Naive thymus-derived CD4-positive, alpha-beta T cell (primary cell): ENCODE measurements around the gene MS4A7. TPM values are rescaled to one million over a fixed set of nuclear protein-coding genes. Genes with fewer than 3 reads are reported as not detected.
A peak's percentile ranks its signal among the peaks of the same experiment; 100 is the strongest.
"Not testable (repeated sequence)": the region's sequence is repeated elsewhere in the genome, so short reads cannot be mapped to it uniquely, and the experiment has no call there.

Source experiments
- ATAC-seq: fragments of 150-1000 bp; cut with Tn5 transposase; 2 replicates; pipeline ENCODE4 v1.10.0; 2021; ENCODE audit warnings: mild to moderate bottlenecking, moderate library complexity
- CTCF ChIA-PET: fragments of 350-600 bp; sonication (Branson Sonifier 250); formaldehyde crosslinking; loops from one replicate; lab custom pipeline; 2021; ENCODE audit warnings: antibody characterized with exemption; lab: Charles Lee
- POLR2A ChIA-PET: fragments of 350-600 bp; sonication (Branson Sonifier 250); formaldehyde crosslinking; loops from one replicate; lab custom pipeline; 2021; ENCODE audit warnings: antibody characterized with exemption, inconsistent platforms; lab: Charles Lee
- DNase-seq, 9 donors: peaks; one replicate each; pipeline versions ENCODE4 v3.0.0 to v3.0.0-alpha.2; 2020 to 2022; ENCODE audit warnings: mixed read lengths in 1 of 9
- H3K27ac ChIP-seq: one replicate; pipeline ENCODE4 v1.7.0; 2013; ENCODE audit warnings: mild to moderate bottlenecking, low read depth, low read length, moderate library complexity
- H3K27me3 ChIP-seq, 2 donors: one replicate each; pipeline ENCODE4 v1.7.0; 2013; ENCODE audit warnings: low read length in 2 of 2, mild to moderate bottlenecking in 2 of 2, moderate library complexity in 2 of 2; ENCODE audit not compliant: control insufficient read depth in 2 of 2, insufficient read depth in 2 of 2
- H3K36me3 ChIP-seq, 3 experiments: 1 replicate in 2 of 3; 2 replicates in 1 of 3; pipeline ENCODE4 v1.7.0; 2013; ENCODE audit warnings: low read length in 3 of 3, mild to moderate bottlenecking in 3 of 3, moderate library complexity in 1 of 3; ENCODE audit not compliant: insufficient read depth in 3 of 3, control insufficient read depth in 2 of 3
- H3K4me1 ChIP-seq, 2 donors: one replicate each; pipeline ENCODE4 v1.7.0; 2013; ENCODE audit warnings: low read length in 2 of 2, mild to moderate bottlenecking in 2 of 2, moderate library complexity in 1 of 2; ENCODE audit not compliant: control insufficient read depth in 2 of 2, insufficient read depth in 2 of 2
- H3K4me3 ChIP-seq: 2 replicates; pipeline ENCODE4 v1.7.0; 2013; ENCODE audit warnings: mild to moderate bottlenecking, low read length
- H3K9me3 ChIP-seq, 3 experiments: 1 replicate in 2 of 3; 2 replicates in 1 of 3; pipeline ENCODE4 v1.7.0; 2013; ENCODE audit warnings: low read length in 3 of 3; ENCODE audit not compliant: control insufficient read depth in 2 of 3
- H3K27ac Mint-ChIP-seq, 9 donors: one replicate each; pipeline ENCODE4 v1.8.0; 2020 to 2022; ENCODE audit warnings: mixed read lengths in 9 of 9, mild to moderate bottlenecking in 8 of 9, moderate library complexity in 5 of 9, inconsistent platforms in 2 of 9
- H3K27me3 Mint-ChIP-seq, 5 donors: one replicate each; pipeline ENCODE4 v1.8.0; 2021 to 2022; ENCODE audit warnings: mixed read lengths in 5 of 5, mild to moderate bottlenecking in 1 of 5
- H3K36me3 Mint-ChIP-seq, 5 donors: one replicate each; pipeline ENCODE4 v1.8.0; 2020 to 2022; ENCODE audit warnings: mixed read lengths in 5 of 5, mild to moderate bottlenecking in 3 of 5, inconsistent platforms in 1 of 5
- H3K4me1 Mint-ChIP-seq, 7 donors: one replicate each; pipeline ENCODE4 v1.8.0; 2020 to 2022; ENCODE audit warnings: mixed read lengths in 7 of 7, mild to moderate bottlenecking in 3 of 7, inconsistent platforms in 1 of 7
- H3K4me3 Mint-ChIP-seq, 10 donors: one replicate each; pipeline ENCODE4 v1.8.0; 2020 to 2022; ENCODE audit warnings: mild to moderate bottlenecking in 10 of 10, mixed read lengths in 10 of 10, moderate library complexity in 6 of 10, inconsistent platforms in 2 of 10
- H3K9me3 Mint-ChIP-seq, 11 donors: one replicate each; pipeline ENCODE4 v1.8.0; 2020 to 2022; ENCODE audit warnings: mixed read lengths in 11 of 11, mild to moderate bottlenecking in 4 of 11, inconsistent platforms in 1 of 11, moderate library complexity in 1 of 11
- intact Hi-C, 2 donors: fragments of 100-400 bp; cut with micrococcal nuclease; formaldehyde crosslinking; loops; one replicate each; pipeline ENCODE4 v1.15.1; 2023
- polyA plus RNA-seq, 2 donors: library from polyadenylated mRNA; unstranded; fragments of 300-500 nt; fragmentation: Illumina TruSeq; gene quantifications; one replicate each; pipeline ENCODE4 v1.2.3, GENCODE V29; 2021
- total RNA-seq, 6 experiments: library from RNA in 5 of 6; stranded (reverse) in 5 of 6; gene quantifications; 1 replicate in 5 of 6; 2 replicates in 1 of 6; pipeline ENCODE4 v1.2.3 and lab custom pipeline; 2021 to 2026

Gene MS4A7
- total and polyA plus RNA-seq, 7 experiments from 2014 or later: 0.22 to 83.4 (median 3.5) TPM; not detected in 2

DNA sequence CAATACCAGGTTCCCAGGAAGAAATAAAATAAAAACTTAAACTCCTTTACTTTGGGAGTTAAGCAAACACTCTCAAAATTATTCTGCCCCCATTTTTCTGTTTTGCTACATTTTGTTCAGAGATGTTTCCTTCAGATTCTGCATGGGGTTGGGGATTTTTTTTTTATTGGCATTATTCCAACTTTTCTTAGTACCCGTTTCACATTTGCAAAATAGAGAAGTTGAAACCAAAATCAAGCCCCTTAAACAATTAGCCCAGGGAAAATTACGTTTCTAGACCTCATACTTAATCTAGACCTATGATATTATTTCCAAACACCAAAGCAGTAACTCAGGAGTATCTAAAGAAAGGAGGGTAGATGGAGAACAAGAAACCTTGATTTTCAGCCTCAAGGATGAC lies 20.6 kb upstream of the MS4A7 start:
- ATAC-seq (no peak), DNase-seq (no peak)
- Mint-ChIP-seq H3K27ac (no peak overlapping the region), H3K4me3 (no peak overlapping the region), H3K36me3 (no peaks in the 10 kb centered on the region), H3K27me3 (peaks cover 5 to 16% (median 12%) of the 10 kb centered on the region in 5 donors), H3K4me1 (peaks cover 0 to 4% (median 0%) of the 10 kb centered on the region in 7 donors), H3K9me3 (peaks cover 0 to 10% (median 0%) of the 10 kb centered on the region in 11 donors)
- Histone ChIP-seq H3K9me3 (no peaks in the 10 kb centered on the region), H3K27me3 (no peaks in the 10 kb centered on the region), H3K36me3 (no peaks in the 10 kb centered on the region), H3K4me3 (no peak overlapping the region), H3K27ac (no peak overlapping the region), H3K4me1 (no peaks in the 10 kb centered on the region)
- intact Hi-C loops: no loop called here
- ChIA-PET CTCF (no interaction called here), POLR2A (no interaction called here)

DNA sequence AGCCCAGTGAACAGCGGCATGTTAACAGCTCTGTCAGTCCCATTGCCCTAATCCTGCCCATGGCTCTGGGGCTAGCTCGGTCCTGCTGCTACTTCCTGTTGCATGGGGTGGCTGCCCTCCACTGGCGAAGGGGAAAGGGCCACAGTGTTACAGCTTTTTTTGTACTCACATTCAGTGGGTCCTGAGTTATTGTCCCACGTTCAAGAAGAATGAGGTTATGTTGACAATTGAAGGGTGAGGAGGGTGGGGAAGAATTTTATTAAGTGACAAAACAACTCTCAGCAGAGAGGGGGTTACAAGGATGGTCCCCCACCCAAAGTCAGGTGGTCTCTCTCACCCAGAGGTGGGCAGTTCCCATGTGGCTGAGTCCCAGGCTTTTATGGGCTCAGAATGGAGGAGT lies 17.7 kb upstream of the MS4A7 start:
- ATAC-seq (no peak), DNase-seq (no peak)
- ChIA-PET CTCF (no interaction called here), POLR2A (no interaction called here)
- no peak overlapping the region for H3K27ac Mint-ChIP-seq
- Histone ChIP-seq H3K9me3 (no peaks in the 10 kb centered on the region), H3K27me3 (no peaks in the 10 kb centered on the region), H3K4me3 (no peak overlapping the region), H3K27ac (no peak overlapping the region), H3K4me1 (no peaks in the 10 kb centered on the region), H3K36me3 (no peaks in the 10 kb centered on the region)
- intact Hi-C loops: loop anchor here (5.0 kb wide), 2 partner anchors 272 to 397 kb away; partner anchors contain the start of gene MS4A15 (in 1 of the 2)
- H3K27me3 Mint-ChIP-seq: peaks cover 11 to 33% (median 27%) of the 10 kb centered on the region in 5 donors
- H3K9me3 Mint-ChIP-seq: no peaks in the 10 kb centered on the region
- no peak overlapping the region for H3K4me3 Mint-ChIP-seq
- H3K4me1 Mint-ChIP-seq: peaks cover 0 to 4% (median 0%) of the 10 kb centered on the region in 7 donors
- no peaks in the 10 kb centered on the region for H3K36me3 Mint-ChIP-seq

DNA sequence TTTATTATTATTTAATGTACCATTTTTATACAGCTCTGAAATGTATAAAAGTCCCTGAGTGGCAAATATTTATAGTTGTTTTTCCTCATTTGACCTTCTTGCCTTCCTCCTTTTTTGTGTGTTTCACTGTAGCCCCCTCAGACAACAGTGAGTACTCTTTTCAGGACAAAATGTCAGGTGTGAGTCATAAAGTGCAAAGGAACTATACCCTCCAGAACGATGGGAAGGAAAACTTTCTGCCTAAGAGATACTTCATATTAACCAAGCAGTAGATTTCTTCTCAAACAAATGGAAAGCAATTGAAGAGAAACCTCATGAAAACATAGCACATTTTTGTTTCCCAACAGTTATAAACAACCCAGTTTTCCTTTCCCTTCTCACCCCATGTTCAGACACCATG lies 16.1 kb upstream of the MS4A7 start:
- Mint-ChIP-seq H3K27me3 (peaks cover 11 to 30% (median 27%) of the 10 kb centered on the region in 5 donors), H3K36me3 (no peaks in the 10 kb centered on the region), H3K9me3 (no peaks in the 10 kb centered on the region), H3K4me3 (no peak overlapping the region), H3K27ac (no peak overlapping the region), H3K4me1 (peaks cover 0 to 4% (median 0%) of the 10 kb centered on the region in 7 donors)
- no peak overlapping the region for H3K27ac ChIP-seq
- H3K4me1 ChIP-seq: no peaks in the 10 kb centered on the region
- DNase-seq: no peak
- no peaks in the 10 kb centered on the region for H3K36me3 ChIP-seq
- intact Hi-C loops: loop anchor here (5.0 kb wide), 2 partner anchors 270 to 395 kb away; partner anchors contain the start of gene MS4A15 (in 1 of the 2)
- no peaks in the 10 kb centered on the region for H3K9me3 ChIP-seq
- POLR2A ChIA-PET: no interaction called here
- no peaks in the 10 kb centered on the region for H3K27me3 ChIP-seq
- ATAC-seq: no peak
- H3K4me3 ChIP-seq: no peak overlapping the region
- CTCF ChIA-PET: no interaction called here

DNA sequence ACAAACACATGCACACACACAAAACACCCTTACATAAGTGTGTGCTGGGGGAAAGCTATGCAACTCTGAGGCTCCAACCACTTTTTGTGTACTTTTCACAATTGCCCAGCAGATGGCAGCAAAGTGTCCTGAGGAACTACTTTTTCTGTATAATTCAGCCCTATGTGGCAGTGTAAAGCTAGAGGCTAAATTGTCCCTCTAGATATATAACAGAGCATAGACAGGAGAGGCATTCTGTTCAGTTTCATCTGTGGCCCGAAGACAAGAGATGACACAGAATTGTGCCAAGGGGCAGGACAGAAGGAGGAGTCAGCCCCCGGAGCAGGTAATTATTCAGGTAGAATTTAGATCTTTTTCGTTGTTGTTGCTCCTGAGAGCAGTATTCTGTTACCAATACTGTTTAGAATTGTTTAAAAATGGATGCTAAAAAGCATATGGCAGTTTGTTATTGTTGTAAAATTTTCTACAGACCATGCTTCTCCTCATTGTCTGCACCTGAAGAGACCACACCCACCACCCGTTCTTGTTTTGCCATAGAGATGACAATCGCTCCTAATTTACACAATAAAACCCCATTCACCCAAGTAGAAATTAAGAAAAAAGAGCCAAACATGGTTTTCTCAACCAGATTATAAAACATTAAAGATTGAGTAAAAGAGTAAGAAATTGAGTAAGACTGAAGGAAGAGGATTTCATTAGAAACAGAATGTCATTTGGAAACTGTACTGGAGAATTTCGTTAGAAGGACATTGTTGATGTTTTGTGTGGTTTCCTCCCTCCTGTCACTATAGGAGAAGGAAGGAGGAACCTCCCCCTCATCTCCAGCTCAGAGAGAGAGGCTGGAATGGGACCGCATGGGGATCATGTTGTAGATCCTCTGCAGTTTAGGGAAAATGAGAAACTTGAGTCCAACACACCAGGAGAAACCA lies 14.5 kb upstream of the MS4A7 start:
- no peaks in the 10 kb centered on the region for H3K27me3 ChIP-seq
- DNase-seq: peak in 8 of 9 donors; percentile 3 to 54 (median 41)
- Mint-ChIP-seq H3K27ac (no peak overlapping the region), H3K9me3 (no peaks in the 10 kb centered on the region), H3K36me3 (no peaks in the 10 kb centered on the region), H3K4me1 (no peaks in the 10 kb centered on the region), H3K4me3 (peak overlapping the region in 1 of 10 donors; percentile 4), H3K27me3 (peaks cover 8 to 30% (median 23%) of the 10 kb centered on the region in 5 donors)
- CTCF ChIA-PET: interaction anchor here (0.6 to 1.5 kb wide), 4 partner anchors 34 to 255 kb away, joined by 3 to 4 read pairs (median 4); no protein-coding TSS in a partner anchor
- H3K9me3 ChIP-seq: no peaks in the 10 kb centered on the region
- no peak overlapping the region for H3K4me3 ChIP-seq
- no peak overlapping the region for H3K27ac ChIP-seq
- ATAC-seq: peak; percentile 85
- intact Hi-C loops: loop anchor here (1.0 to 5.0 kb wide), 4 partner anchors 122 to 393 kb away; partner anchors contain the start of gene MS4A15 (in 1 of the 2)
- POLR2A ChIA-PET: no interaction called here
- H3K4me1 ChIP-seq: no peaks in the 10 kb centered on the region
- H3K36me3 ChIP-seq: no peaks in the 10 kb centered on the region

DNA sequence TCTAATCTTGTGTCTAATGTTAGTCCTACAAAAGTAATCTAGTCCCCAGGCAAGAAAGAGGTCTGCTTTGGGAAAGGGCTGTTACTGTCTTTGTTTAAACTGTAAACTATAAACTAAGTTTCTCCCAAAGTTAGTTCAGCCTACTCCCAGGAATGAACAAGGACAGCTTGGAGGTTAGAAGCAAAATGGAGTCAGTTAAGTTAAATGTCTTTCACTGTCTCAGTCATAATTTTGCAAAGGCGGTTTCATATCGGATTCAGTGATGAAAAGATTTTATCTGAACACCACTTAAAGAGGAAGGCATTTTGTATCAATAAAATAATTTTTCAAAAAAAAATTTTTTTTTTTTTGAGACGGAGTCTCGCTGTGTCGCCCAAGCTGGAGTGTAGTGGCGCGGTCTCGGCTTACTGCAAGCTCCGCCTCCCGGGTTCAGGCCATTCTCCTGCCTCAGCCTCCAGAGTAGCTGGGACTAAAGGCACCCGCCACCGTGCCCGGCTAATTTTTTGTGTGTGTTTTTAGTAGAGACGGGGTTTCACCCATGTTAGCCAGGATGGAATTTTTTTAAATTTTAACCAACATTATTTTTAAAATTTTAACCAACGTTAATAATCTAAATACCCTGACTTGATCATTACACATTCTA lies 11.9 kb upstream of the MS4A7 start:
- not testable (repeated sequence) for H3K4me1 ChIP-seq

DNA sequence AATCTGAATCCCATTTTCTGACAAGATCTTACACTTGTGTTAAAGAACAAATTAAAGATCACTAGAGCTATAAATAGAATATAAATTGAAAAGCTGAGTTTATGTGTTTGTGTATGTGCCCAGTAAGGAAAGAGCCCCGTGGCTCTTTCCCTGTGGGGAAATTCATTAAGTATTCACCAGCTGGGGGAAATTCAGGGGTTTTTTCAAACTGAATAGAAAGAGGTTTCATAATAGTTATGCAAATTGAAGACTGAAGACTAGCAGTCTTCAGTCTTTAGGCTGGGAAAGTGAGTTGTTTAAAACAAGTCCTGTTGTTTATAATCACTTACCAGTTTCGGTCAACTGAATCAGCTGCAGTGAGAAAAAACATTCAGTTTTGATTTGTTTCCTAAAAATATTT lies 11.3 kb upstream of the MS4A7 start:
- no peak overlapping the region for H3K4me3 Mint-ChIP-seq
- H3K27ac ChIP-seq: no peak overlapping the region
- H3K27me3 ChIP-seq: no peaks in the 10 kb centered on the region
- H3K36me3 Mint-ChIP-seq: no peaks in the 10 kb centered on the region
- H3K27ac Mint-ChIP-seq: no peak overlapping the region
- H3K4me1 Mint-ChIP-seq: no peaks in the 10 kb centered on the region
- H3K4me1 ChIP-seq: no peaks in the 10 kb centered on the region
- H3K27me3 Mint-ChIP-seq: peaks cover 8 to 36% (median 23%) of the 10 kb centered on the region in 5 donors
- peak; percentile 37 for ATAC-seq
- H3K9me3 ChIP-seq: no peaks in the 10 kb centered on the region
- no peaks in the 10 kb centered on the region for H3K36me3 ChIP-seq
- ChIA-PET POLR2A (no interaction called here), CTCF (no interaction called here)
- no peaks in the 10 kb centered on the region for H3K9me3 Mint-ChIP-seq
- no peak overlapping the region for H3K4me3 ChIP-seq
- DNase-seq: no peak
- intact Hi-C loops: no loop called here

More for the DNA sequence above, 11.9 kb upstream of the MS4A7 start:
- peaks cover 6 to 33% (median 26%) of the 10 kb centered on the region in 5 donors for H3K27me3 Mint-ChIP-seq
- H3K27me3 ChIP-seq, H3K27ac ChIP-seq, H3K4me3 ChIP-seq, H3K9me3 ChIP-seq, H3K9me3 Mint-ChIP-seq, H3K36me3 Mint-ChIP-seq, CTCF ChIA-PET, H3K27ac Mint-ChIP-seq, H3K4me1 Mint-ChIP-seq, POLR2A ChIA-PET, H3K36me3 ChIP-seq, intact Hi-C loops, DNase-seq, ATAC-seq, H3K4me3 Mint-ChIP-seq: not testable (repeated sequence)
